GM19438 (cell line): ENCODE results near the gene FARP2.
"Not testable (repeated sequence)": the region's sequence is repeated elsewhere in the genome, so short reads cannot be mapped to it uniquely, and the experiment has no call there.

Experiments used
- ATAC-seq: cut with Tn5 transposase; IDR thresholded peaks from one replicate; pipeline ENCODE4 v1.9.1; 2021; ENCODE audit warnings: low read depth; ENCODE audit not compliant: unreplicated experiment

FARP2 gene, protein sequence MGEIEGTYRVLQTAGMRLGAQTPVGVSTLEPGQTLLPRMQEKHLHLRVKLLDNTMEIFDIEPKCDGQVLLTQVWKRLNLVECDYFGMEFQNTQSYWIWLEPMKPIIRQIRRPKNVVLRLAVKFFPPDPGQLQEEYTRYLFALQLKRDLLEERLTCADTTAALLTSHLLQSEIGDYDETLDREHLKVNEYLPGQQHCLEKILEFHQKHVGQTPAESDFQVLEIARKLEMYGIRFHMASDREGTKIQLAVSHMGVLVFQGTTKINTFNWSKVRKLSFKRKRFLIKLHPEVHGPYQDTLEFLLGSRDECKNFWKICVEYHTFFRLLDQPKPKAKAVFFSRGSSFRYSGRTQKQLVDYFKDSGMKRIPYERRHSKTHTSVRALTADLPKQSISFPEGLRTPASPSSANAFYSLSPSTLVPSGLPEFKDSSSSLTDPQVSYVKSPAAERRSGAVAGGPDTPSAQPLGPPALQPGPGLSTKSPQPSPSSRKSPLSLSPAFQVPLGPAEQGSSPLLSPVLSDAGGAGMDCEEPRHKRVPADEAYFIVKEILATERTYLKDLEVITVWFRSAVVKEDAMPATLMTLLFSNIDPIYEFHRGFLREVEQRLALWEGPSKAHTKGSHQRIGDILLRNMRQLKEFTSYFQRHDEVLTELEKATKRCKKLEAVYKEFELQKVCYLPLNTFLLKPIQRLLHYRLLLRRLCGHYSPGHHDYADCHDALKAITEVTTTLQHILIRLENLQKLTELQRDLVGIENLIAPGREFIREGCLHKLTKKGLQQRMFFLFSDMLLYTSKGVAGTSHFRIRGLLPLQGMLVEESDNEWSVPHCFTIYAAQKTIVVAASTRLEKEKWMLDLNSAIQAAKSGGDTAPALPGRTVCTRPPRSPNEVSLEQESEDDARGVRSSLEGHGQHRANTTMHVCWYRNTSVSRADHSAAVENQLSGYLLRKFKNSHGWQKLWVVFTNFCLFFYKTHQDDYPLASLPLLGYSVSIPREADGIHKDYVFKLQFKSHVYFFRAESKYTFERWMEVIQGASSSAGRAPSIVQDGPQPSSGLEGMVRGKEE

DNA sequence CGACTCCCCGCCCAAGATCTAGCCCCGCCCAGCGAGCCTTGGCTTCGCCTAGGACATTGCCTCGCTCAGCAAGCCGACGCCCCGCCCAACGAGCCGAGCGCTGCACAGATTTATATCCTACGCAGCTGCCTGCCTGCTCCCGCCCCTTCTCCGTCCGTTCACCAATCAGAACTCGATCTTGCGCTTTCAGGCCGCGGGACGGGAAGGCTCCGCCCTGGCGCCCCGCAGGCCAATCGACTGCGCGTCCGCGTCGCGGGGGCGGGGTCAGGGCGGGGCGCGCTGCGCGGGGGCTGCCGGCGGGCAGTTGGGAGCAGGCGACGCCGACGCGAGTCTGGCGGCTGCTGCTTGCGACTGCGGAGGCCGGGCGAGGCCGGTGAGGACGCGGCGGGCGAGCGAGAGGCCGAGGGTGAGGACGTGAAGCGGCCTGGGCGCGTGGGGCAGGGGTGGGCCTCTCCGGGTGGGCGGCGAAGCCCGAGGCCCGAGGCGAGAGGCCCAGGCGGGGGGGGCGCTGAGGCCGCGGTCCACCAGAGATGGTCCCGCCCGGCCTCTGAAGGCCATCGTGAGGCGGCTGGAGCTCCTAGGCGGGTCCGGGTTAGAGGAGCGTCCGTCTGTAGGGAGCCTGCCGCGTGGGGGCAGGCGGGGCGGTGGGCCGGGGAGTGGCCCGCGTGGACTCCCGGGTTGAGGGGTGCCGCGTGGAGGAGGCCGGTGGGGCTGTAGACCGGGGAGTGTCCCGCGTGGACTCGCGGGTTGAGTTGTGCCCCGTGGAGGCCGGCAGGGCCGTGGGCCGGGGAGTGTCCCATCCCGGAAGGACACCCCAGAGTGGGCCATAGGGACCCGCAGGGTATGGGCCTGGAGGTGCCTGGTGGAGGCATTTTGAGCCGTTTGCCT is at the start of gene FARP2:
TSS of gene FARP2 (plus strand) at position 303 of the 888 bp plus-strand sequence. CDS start 16,823 bp downstream, outside the sequence.
- peak; percentile 78 for ATAC-seq

DNA sequence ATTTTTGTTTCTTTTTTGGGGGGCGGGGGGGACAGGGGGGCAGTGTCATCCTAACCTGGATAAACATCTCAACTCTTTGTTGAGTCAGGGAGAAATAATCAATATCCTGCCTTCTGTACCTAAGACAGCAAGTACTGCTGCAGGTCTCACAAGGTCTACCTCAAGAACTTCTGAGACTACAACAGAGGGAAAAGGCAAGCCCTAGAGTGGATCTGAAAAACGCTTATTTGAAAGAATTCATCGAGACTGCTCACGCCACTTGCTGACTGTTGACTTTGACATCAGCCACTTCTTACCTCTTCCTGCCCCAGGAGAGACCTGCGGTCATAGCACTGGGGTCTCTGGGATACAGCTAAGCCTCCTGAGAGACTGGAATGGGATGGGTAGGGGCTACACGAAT is 49.0 kb upstream of the FARP2 start:
- no peak for ATAC-seq

DNA sequence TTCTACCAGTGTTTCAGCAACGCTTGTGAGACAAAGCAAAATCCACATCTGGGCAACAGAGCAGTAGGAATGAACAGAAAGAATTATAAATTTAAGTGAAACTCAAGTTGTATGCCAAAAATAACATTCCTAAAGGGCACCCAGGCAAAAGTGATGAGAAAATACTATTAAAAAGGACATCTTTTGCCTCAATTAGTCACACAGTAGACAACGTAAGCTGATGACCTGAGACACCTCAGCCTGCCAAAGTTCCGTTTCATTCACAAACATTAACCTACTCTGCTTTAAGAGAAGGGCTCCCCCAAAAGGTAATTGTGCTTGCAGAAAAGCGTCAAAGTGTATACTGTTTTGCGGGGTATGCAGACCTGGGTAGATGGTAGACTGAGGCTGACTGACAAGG is 47.8 kb upstream of the FARP2 start:
- ATAC-seq, result no peak

DNA sequence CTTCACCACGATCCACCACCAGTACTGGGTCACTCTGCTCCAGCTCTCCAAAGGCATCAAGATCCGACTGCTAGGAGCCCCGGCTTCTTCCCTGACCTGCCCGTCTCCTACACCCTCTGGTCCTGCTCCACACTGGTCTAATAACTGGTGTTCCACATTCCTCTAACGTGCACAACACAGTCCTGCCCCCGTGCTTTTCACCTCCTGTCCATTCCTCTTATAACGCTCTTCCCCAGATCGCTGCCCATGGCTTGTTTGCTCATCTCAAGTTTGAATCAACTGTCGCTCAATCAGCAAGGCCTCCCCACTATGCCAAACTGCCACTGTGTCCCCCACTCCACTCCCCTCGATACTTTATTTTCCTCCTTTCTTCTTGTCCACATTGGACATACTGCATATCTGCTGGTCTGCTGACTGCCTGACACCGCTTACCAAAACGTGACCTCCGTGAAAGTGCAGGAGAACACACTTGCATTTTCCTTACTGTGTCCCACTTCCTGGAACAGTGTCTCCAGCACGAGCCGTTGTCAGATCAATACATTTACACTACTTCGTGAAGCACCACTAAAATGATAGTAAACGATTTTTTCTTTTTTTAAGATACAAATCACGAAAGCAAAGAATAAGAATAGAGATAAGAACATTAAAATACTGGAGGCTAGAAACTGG is 47.1 kb upstream of the FARP2 start:
- ATAC-seq, result no peak

DNA sequence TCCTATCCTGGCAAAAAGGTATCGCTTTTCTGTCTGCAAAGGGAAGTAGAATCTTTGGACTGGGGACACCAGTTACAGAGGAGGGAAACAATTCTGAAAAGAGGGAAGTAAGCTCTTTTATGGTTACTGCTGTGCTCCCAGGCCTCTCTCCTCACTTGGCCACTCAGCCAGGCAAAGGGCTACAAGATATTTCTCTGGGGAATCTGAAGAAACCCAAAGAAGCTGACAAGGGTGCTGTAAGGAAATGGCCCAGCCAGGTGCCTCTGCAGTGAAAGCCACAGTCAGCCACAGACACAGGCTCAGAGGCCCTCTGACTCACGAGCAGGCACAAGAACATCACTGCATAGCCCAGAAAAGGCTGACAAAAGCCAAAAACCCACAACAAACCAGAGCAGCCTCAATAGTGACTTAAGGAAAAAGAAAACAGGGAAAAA is 46.4 kb upstream of the FARP2 start:
- peak; percentile 49 for ATAC-seq

DNA sequence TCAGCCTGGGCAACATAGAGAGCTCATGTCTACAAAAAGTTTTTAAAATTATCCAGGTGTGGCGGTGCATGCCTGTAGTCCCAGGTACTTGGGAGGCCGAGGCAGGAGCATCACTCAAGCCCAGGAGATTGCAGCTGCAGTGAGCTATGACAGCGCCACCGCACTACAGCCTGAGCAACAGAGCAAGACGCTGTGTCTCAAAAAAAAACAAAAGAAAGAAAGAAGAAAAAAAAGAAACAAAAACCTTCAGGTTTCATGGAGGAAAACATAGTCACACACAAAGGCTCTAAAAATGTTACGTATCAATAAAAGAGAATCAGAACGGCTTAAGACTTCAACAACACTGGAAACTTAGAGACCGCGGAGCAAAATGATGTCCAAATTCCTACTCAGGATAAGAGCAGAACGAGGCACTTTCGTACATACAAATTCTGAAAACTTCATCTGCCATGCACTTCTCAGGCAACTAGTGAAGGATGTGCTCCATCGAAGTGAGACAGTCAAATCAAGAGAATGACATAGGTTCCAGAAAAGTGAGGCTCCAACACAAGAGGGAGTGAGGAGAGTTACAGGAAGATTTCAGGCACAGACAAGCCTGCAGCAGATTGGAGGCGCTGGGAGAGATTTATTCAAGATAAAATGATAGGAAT is 45.0 kb upstream of the FARP2 start:
- ATAC-seq, result no peak

DNA sequence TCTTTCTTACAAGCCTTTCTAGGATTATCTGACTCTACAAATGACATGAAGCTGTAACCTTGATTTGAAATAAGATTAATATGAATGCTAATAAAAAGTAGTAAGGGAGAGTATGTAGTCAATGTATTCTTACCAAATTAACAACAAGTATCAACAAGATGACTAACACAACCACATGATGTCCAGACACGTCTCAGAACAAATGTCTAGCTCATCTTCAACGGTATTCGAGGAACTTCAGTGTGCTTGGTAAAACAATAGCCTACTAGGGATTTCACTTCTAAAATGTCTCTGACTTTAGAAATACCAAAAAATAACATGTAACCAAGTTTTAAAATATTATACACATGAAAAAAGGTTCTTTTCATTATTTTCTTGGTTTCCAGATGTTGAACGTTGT is 44.0 kb upstream of the FARP2 start:
- no peak for ATAC-seq

DNA sequence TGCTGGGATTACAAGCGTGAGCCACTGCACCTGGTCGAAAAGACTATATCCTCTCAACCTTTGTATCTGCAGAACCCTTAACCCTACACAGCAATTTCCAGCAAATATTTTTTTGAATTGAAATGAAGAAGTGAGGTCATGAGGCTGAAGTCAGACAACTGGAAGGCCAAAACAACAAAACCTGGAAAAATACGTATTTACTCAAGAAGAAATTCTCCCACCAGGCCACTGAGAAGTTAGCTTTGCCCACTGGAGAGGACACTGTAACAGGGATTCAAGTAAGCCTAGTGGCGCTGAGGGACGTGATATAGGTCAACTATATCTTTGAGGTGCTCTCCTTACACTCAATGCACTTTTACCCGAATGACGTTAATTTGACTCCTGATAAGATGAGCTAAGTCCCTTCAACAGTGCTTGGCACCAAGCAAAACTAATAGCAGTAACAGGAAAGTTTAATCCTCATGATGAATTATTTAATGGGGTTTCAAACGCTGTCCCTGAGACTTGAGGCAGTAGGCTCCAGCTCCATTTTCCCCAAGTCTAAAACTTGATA is 42.5 kb upstream of the FARP2 start:
- ATAC-seq, result no peak

DNA sequence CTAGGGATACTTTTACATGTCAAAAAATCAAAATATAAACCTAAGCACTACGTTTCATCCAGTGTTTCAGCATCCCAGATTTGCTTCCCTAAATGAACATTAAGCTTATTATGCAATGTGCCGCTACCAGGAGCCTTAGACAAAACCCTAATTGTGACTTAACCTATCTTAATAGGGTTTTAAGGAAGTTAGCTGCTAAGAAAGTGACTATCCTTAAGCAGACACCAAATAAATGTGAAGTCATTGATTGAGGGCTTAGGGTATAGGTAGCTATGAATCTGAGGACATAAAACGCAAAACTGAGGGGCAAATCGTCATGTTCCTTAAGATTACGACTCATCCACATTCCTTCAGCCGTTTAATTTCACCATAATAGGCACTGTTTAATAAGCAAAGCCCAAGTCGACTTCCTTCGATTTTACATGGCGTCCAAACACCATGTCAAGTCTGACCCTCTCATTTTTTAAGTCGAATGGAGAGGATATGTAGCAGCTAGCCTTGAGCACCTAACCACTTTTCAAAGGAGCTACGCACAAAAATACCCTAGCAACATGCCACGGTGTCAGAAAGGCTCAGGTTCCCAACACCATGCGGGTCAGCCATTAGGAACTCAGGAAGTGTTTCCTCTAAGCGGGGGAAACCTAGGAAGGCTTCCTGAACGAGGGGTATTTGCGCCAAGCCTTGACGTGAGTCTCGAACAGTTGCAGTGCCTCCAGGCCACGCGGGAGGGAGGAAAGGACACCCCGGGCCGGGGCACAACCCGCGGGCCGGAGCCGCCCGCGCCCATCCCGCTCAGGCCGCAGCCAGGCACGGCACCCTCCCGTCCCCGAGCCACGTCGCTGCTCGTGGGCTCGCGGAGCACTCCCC is 41.6 kb upstream of the FARP2 start:
- peak; percentile 6 for ATAC-seq

DNA sequence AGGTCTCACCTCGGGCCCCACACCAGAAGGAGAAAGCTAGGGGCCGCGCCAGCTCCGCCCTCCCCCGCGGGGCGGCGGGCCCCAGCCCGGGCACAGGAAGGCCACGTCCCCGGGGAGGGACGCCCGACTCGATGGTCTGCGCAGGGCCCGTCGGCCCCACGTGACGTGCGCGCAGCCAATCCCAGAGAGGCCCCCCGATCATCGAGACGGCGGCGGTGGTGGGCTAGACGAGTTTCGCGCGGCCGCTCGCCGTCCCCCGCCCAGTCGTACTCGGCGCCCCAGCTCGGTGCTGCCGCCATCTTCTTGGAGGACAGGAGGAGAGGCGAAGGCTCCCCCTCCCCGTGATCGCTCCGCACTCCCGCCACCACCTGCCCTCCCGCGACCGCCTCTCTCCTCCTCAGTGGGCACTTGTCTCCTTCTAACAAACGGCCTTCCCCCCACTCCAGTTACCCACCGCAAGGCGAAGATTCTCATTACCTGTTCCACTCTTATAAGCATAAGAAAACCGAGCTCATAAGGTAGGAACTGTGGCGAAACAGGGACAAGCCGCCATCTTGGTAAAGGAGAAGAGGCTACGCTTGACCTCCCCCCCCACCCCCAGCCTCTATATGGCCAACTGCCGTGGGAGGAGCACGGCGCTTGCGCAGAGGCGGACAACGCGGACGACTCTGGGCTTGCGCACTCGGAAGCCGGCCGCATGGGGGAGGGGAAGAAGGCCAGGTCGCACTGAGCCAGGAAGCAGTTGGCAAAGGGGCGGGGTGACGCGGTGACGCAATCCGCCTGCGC is 40.8 kb upstream of the FARP2 start, which contains the start of gene HDLBP:
TSS of gene HDLBP (minus strand) at position 580 of the 786 bp plus-strand sequence. CDS start 48,803 bp downstream, outside the sequence.
- ATAC-seq, result peak; percentile 67

DNA sequence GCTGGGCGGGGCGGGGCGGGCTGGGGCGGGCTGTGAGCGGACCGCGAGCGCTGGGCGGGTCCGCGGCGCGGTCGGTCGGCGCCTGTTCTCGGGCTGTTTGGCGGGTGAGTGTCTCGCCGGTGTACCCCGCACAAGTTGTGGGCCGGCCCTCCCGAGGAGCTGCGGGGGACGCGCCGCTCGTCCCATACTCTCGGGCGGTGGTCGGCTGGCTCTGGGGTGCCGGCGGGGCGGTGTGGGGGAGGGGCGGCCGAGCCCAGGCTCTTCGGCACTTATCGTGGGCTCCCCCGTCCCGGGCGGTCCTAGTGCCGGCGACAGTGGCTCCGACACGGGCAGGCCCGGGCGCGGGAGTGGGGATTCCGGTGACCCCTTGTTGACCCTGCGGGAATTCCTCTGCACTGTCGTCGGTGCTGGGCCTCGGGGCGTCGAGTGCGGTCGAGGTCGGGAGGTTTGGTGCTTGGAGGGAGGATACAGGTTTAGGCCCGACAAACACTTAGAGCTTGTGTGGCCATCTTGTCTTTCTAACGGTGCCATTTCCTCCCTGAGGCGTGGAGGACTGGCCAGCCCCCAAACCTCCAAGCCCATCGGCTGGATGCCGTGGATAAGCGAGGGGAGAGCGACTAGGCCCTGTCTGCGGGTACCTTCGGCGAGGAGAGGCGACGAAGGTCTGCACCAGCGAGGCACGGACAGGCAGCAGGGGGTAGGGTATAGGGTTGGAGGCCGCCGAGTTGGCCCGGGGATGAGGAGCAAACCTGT is 40.0 kb upstream of the FARP2 start, which contains the start of gene SEPTIN2:
TSS of gene SEPTIN2 (plus strand) at position 47 of the 753 bp plus-strand sequence. CDS start 8,308 bp downstream, outside the sequence.
- peak; percentile 34 for ATAC-seq

DNA sequence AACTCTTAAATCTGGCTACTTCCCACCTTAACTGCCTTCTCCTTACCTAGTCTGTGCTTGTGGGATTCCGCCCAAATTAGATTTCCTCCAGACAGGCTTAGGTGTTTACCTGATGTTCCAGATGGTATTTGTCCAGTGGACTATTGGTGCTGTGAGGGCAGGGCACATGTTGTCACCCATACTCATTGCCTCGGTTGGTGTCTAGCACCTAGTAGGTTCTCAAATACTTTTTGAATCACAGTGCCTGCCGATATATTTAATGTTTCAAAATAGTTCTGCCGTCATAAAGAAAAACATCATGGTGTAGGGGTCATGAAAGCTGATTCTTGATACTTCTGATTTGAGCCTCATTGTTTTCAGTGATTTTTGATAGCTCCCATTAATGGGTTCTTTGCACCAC is 39.3 kb upstream of the FARP2 start:
- ATAC-seq, result no peak

DNA sequence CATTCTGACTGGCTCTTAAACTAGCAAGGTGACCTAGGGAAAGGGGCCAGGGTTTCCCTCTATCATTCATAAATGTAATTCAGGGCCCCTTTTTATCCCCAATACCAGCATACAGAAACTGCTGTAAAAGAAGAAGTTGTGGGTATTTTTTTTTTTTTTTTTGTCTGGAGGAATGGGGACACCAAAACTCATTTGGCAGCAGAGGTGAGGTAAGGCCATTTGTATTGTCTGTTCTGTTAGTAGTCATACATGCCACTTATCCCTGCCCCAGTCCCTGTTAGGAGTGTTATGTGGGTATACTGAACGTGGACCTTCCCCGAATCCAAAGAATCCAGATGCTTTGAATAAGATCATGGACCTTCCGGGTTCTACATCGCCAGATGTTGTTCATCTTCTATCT is 38.7 kb upstream of the FARP2 start:
- ATAC-seq, result no peak

DNA sequence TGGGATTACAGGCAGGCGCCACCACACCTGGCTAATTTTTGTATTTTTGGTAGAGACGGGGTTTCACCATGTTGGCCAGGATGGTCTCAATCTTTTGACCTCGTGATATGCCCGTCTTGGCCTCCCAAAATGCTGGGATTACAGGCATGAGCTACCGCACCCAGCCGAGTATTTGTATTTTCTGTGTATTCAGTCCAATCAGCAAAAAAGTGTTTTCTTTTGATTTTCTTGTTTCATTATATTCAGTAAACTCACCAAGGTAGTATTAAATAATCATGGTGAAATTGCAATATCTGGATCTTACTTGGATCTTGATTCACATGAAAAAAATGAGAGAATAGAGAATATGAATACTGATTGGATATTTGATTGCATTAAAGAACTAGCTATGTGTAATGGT is 37.3 kb upstream of the FARP2 start:
- not testable (repeated sequence) for ATAC-seq

DNA sequence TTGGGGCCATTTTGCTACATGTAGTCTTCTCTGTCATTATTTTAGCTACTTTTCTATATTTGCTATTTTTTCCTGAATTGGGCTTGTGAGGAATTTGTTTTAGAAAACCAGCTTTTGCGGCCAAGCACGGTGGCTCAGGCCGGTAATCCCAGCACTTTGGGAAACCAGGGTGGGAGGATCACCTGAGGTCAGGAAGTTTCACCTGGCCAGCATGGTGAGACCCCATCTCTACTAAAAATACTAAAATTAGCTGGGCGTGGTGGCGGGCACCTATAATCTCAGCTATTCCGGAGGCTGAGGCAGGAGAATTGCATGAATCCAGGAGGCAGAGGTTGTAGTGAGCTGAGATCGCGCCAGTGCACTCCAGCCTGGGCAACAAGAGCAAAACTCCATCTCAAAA is 35.7 kb upstream of the FARP2 start:
- ATAC-seq, result no peak

DNA sequence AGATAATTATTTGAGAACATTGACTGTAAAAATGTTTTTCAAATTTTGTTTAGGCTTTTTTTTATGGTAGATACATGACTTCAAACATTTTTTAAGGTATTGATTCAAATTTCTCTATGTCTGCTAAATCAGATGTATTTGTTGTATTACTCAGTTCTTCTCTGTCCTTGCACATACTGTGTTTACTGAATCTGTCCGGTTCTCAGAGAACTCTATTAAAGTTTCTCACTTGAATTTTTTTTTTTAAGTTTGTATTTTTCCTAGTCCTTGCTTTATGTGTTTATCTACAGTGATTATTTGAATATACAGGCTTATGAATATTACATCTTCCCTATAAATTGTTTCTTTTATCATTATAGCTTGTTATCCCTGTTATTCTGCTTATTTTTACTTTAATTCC is 35.1 kb upstream of the FARP2 start:
- no peak for ATAC-seq
